GM21526 (cell line): Measurements from ENCODE around the gene TTC34.
A peak's percentile ranks its signal among the peaks of the same experiment; 100 is the strongest.

Source experiments
- ATAC-seq: cut with Tn5 transposase; IDR thresholded peaks from one replicate; pipeline ENCODE4 v1.9.1; 2021; ENCODE audit warnings: moderate library complexity; ENCODE audit not compliant: unreplicated experiment, low FRiP score

Gene TTC34

GRCh38 chr1:2644591-2645101 lies 156.8 kb downstream of the TTC34 start:
- ATAC-seq, result no peak

DNA sequence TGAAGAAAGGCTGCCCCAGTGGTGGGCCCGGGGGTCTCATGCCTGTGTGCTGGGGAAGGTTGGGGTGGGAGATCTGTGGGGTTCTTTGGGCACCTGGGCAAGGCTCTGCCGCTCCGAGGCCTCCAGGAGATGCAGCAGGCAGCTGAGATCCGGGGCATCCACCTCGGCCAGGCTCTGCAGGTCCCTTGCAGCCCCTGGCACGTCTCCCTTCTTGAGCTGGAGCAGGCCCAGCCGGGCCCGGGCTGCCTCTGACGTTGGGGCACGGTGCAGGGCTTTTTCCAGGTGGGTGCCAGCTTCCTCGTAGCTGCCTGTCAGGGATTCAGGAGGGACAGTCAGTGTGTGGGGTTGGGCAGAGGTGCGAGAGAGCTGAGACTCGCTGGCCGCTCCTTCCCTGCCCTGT lies 157.3 kb downstream of the TTC34 start:
- ATAC-seq, result no peak

DNA sequence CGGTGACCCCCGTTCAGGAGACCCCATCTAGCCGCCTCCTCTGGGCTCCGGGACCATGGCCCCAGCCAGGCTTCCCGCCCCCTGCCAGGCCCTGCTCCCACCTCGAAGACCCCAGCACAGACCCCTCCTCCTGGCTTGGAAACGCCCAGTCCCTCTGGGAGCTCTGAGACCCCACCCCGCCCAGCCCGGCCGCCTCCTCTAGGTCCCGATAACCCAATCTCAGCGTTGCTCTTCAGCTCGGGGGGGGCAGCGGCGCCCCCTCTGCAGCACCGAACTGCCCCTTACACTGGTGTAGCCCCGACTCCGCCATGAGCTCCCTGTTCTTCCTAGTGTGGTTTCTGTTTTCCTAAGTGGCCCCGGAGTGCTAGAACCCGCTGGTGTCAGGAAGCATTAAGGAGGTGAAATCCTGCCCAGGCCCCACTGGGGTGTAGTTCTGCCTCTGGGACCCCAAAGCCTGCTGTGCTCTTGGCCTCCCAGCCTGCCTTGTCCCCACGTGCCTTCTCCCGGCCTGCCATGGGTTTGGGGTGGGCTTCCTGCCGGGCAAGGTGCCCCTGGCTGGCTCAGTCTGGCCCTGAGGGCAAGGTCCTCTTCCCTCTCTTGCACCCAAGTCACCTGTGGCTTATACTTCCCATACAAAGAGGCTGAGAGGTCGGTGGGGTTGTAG lies 157.9 kb downstream of the TTC34 start:
- ATAC-seq, result no peak

DNA sequence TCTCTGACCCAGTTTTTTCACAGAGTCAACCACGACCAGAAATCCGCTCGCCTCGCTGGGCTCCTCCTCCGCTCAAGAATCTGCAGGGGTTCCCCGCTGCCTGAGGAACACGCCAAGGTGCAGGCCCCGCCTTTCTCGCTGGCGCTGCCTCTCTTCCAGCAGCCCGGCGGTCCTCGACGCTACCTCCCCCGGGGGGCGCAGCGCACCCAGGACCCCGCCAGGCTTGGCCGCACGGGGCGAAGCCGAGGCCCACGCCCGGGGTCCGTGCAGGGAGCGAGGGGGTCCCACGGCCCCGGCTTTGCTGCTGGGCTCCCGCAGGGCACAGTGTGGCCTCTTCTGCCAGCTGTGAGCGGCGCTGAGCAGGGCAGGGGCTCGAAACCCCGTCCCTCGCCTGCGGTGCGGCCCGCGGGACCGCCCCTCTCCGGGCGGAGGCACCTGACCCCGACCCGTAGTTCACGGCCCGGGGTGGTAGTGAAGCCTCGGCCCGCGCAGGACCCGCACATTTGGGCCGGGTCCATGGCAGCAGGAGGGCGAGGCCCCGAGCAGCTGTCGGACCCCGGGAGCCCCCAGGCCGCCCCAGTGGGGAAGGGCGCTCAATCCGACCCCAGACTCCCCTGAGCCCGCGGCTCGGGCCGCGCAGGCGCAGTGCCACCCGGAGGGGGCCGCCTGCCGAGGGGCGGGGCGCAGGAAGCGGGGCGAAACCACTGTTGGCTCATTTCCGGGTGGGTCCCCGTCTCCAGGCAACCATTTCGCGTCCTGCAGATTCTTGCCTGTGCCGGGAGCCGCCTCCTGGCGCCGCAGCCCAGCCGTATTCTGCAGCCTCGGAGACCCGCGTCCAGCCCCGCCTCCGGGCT lies 158.7 kb downstream of the TTC34 start:
- ATAC-seq, result peak; percentile 76

DNA sequence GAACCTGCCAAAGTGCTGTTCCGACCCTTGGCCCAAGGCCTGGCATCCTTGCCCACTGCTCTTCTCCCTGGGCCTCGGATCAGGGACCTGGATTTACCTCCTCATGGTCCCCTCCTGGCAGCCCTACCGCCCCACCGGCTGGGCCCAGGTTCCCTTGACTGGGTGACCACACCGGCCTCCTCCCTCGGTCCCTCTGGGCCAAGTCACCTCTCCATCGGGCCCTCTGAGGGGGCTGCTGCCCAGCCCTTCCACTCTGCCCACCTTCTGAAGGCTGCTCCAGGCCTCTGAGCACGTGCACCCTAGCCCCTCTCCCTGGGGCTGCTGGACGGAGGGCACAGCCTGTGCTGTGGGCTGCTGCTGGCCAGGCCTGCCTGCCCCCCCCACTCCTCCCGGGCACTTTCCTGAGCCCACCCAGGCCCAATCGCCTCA lies 159.3 kb downstream of the TTC34 start:
- no peak for ATAC-seq

- no peak for ATAC-seq
These were observed 159.9 kb downstream of the TTC34 start for GRCh38 chr1:2641381-2642130.

GRCh38 chr1:2640626-2641025 lies 160.9 kb downstream of the TTC34 start:
- ATAC-seq, result no peak

GRCh38 chr1:2639607-2640521 lies 161.6 kb downstream of the TTC34 start:
- ATAC-seq, result no peak

DNA sequence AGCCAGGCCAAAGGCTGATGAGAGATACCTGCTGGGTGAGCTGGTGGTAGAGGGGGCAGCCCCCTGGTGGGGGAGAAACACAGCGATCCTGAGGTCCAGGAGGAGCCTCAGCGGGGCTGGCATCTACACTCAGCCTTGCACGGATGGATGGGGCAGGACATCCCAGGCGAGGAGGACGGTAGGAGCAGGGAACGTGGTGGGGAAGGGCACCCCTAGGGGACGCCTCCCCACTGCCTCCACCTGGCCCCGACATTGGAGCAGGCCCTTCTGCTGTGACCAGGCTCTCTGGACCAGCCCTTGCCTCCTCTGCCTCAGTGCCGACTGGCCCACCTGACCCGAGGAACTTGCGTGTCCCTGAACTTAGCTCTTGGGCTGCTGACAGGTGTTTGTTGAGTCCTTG lies 162.3 kb downstream of the TTC34 start:
- no peak for ATAC-seq

- ATAC-seq, result no peak
These were observed 162.9 kb downstream of the TTC34 start for GRCh38 chr1:2638466-2639115.

GRCh38 chr1:2637442-2638145 lies 163.9 kb downstream of the TTC34 start:
- ATAC-seq, result no peak

GRCh38 chr1:2636733-2637132 lies 164.8 kb downstream of the TTC34 start:
- ATAC-seq, result no peak

GRCh38 chr1:2635361-2636010 lies 166.0 kb downstream of the TTC34 start:
- no peak for ATAC-seq

DNA sequence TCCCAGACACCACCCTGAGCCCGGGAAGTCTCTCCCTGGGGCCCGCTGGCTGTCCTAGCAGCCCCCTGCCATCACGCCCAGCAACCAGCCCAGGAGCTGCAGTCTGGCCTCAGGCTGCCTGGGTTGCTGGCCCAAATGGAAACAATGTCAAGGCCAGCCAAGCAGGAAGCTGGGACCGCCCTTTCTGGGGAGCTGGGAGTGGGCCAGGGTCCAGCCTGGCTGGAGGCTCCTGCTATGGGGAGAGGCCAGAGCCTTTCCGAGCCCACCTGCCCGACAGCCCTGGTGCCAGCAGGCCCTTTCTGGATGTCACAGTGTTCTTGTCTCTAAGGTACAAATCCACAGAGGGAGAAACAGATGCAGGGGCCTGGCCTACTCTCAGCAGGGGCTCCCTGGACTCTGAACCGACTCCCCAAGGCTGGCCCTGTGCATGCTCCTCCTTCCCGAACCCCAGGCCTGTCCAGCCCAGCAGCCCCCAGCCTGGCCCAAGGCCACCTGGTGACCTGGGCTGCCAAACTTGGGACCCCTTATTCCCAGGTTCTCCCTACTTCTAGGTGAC lies 167.5 kb downstream of the TTC34 start:
- ATAC-seq, result no peak

DNA sequence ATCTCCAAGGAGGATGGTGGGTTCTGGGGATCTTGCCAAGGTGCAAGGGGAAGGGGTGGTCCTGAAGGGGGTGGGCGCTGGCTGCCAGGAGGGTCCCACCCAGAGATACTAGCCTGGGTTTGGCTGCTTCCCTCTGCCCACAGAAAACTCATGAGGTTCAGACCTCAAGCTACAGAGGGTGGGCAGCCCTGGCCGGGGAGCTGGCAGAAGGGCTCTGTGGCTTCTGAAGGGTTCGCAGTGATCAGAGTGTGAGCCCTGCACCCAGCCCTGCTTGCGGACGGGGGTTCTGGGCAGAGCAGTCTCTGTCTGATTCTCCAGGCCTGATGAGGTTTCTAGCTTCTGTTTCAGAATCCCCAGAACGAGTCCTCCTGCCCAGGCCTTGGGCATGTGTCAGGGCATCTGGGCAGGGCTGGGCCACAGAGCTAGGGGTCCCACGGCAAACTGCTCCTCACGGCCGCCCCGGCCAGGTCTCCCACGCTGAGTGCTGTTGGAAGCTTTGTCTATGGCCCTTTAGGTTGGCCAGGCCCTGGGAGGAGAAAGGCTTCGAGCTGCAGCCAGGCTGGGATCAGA lies 168.0 kb downstream of the TTC34 start:
- ATAC-seq, result no peak

DNA sequence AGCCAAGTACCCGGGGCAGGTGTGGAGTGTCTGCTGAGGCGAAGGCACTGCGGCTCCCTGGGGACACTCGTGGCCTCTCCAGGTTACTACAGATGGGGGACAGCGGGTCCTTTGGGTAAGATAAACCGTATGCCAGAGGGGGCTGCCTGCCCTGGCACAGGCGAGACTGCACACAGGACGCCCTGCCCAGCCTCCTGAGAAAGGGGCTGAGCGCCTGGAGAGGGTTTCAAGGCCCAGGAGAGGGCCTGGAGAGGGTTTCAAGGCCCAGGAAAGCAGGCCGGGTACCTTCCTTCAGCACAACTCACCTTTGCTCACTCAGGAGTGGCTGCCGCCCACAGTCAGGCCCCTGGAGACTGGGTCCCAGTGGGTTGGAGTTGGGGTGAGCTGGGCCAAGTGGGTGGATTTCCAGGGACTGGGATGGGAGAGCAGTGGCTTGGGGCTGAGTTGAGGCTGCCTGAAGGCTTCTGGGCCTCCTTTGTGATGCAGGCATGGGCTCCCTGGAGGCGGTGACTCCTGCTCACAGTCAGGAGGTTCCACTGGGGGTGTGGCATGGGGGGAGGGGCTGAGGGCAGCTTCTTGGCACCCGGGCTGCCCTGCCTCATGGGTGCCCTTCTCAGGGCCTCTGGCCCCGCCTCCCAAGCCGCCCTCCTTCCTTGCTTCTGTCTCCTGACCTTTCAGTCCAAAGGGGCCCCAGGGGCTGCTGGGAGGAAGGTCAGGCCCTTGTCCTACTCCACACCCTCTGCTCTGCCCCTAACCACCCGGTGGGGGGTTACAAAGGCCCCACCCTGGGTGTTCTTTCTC lies 168.7 kb downstream of the TTC34 start, which contains the start of gene MMEL1:
Gene MMEL1 (minus strand): TSS at position 456 of the 801 bp plus-strand sequence. CDS start 3,532 bp downstream, outside the sequence.
- no peak for ATAC-seq

- ATAC-seq, result no peak
These were observed 169.5 kb downstream of the TTC34 start for GRCh38 chr1:2632051-2632430.
